HG03354 (cell line): Measurements from ENCODE around the gene KLF6.

Experiments used
- ATAC-seq: cut with Tn5 transposase; IDR thresholded peaks from one replicate; pipeline ENCODE4 v1.9.1; 2021; ENCODE audit warnings: mild to moderate bottlenecking; ENCODE audit not compliant: unreplicated experiment, poor library complexity, severe bottlenecking

Gene KLF6

GRCh38 chr10:3784510-3785250, at the start of gene KLF6:
Gene KLF6 (minus strand): TSS chr10:3785209. CDS start chr10:3785014, 195 bp downstream.
- peak; percentile 1 for ATAC-seq

GRCh38 chr10:3834404-3834803, 49.4 kb upstream of the KLF6 start:
- ATAC-seq: no peak

- no peak for ATAC-seq
Measured at GRCh38 chr10:3833046-3833445, 48.0 kb upstream of the KLF6 start.

GRCh38 chr10:3832022-3832786, 47.2 kb upstream of the KLF6 start:
- no peak for ATAC-seq

GRCh38 chr10:3831608-3832007, 46.6 kb upstream of the KLF6 start:
- no peak for ATAC-seq

- ATAC-seq: no peak
Measured at GRCh38 chr10:3830946-3831345, 45.9 kb upstream of the KLF6 start.

- ATAC-seq: no peak
Measured at GRCh38 chr10:3829156-3830050, 44.4 kb upstream of the KLF6 start.

- ATAC-seq: peak; percentile 64
Measured at GRCh38 chr10:3828404-3829155, 43.6 kb upstream of the KLF6 start.

GRCh38 chr10:3827768-3828403, 42.9 kb upstream of the KLF6 start:
- ATAC-seq: no peak

GRCh38 chr10:3827266-3827665, 42.3 kb upstream of the KLF6 start:
- ATAC-seq: no peak

- ATAC-seq: no peak
Measured at GRCh38 chr10:3825862-3826351, 40.9 kb upstream of the KLF6 start.

GRCh38 chr10:3825244-3825643, 40.2 kb upstream of the KLF6 start:
- no peak for ATAC-seq

GRCh38 chr10:3822541-3823330, 37.7 kb upstream of the KLF6 start:
- no peak for ATAC-seq

- ATAC-seq: no peak
Measured at GRCh38 chr10:3820255-3820654, 35.2 kb upstream of the KLF6 start.

- no peak for ATAC-seq
Measured at GRCh38 chr10:3816995-3817394, 32.0 kb upstream of the KLF6 start.

GRCh38 chr10:3814838-3815220, 29.8 kb upstream of the KLF6 start:
- no peak for ATAC-seq

- ATAC-seq: no peak
Measured at GRCh38 chr10:3813986-3814837, 29.2 kb upstream of the KLF6 start.
